Right lobe of liver (tissue), 6 donors: Measurements from ENCODE around the gene KCNIP1. TPM values are rescaled to one million over a fixed set of nuclear protein-coding genes. Genes with fewer than 3 reads are reported as not detected.

ENCODE experiments used
- ATAC-seq, 4 donors: fragments of 200-7000 bp; cut with Tn5 transposase; one replicate each; pipeline ENCODE4 v1.9.1; 2020; ENCODE audit warnings: mild to moderate bottlenecking in 4 of 4, moderate library complexity in 4 of 4
- DNase-seq, 3 donors: peaks; one replicate each; pipeline ENCODE4 v3.0.0-alpha.2; 2020
- H3K27ac ChIP-seq, 3 donors: fragments of 200-600 bp; one replicate each; pipeline ENCODE4 v1.8.0; 2022
- H3K27me3 ChIP-seq, 2 donors: fragments of 200-600 bp; one replicate each; pipeline ENCODE4 v1.8.0; 2022
- H3K36me3 ChIP-seq, 4 donors: fragments of 200-600 bp; sonication (generic) in 1 of 4; one replicate each; pipeline versions ENCODE4 v1.5.1 to v1.8.0; 2017 to 2022; ENCODE audit warnings: control low read depth in 1 of 4
- H3K4me1 ChIP-seq, 4 donors: fragments of 200-600 bp; sonication (generic) in 1 of 4; one replicate each; pipeline versions ENCODE4 v1.5.1 to v1.8.0; 2017 to 2022; ENCODE audit warnings: control low read depth in 1 of 4
- H3K4me3 ChIP-seq, 3 donors: fragments of 200-600 bp; one replicate each; pipeline ENCODE4 v1.8.0; 2022
- H3K9me3 ChIP-seq, 4 donors: fragments of 200-600 bp; sonication (generic) in 1 of 4; one replicate each; pipeline versions ENCODE4 v1.5.1 to v1.8.0; 2017 to 2022; ENCODE audit warnings: control low read depth in 1 of 4
- POLR2A ChIP-seq: fragments of 450-650 bp; IDR thresholded peaks from one replicate; pipeline ENCODE4 v1.6.1; 2017; ENCODE audit warnings: antibody characterized with exemption, mild to moderate bottlenecking
- WGBS: methylation state at CpG from one replicate; pipeline ENCODE4 v1.1.6; 2018; ENCODE audit warnings: low coverage, low lambda C conversion rate; ENCODE audit not compliant: insufficient coverage; ENCODE audit errors: missing lambda C conversion rate; 5-methylcytosine and 5-hydroxymethylcytosine counted together
- intact Hi-C, 2 donors: fragments of 100-400 bp; cut with DNase I; formaldehyde crosslinking; loops; one replicate each; pipeline versions ENCODE4 v1.11.2 to v1.14.1; 2022
- total RNA-seq, 6 experiments: library from RNA; depleted of rRNA in 2 of 6; stranded (reverse); fragments of >200 nt in 2 of 6; fragmentation: NEBNext Ultra II Directional in 3 of 6; extraction: Animal tissue kit (Norgen Biotek cat#: 25700) in 3 of 6; gene quantifications; one replicate each; pipeline versions ENCODE4 v1.1.0 to v1.2.4, GENCODE V29; 2016 to 2023
- TF ChIP-seq, protein P1 (sequence below), 4 donors: fragments of 200-600 bp in 3 of 4; fragments of 450-650 bp in 1 of 4; IDR thresholded peaks; one replicate each; pipeline versions ENCODE4 v1.5.1 to v1.8.0; 2016 to 2022; ENCODE audit warnings: antibody characterized with exemption in 4 of 4, mild to moderate bottlenecking in 2 of 4
- donor health status: DM: no; HTN: yes; CAD: no.
- donor health status: DM: no; HTN: no; CAD: no.
- donor health status: DM: no; HTN: no; CAD: no.
- donor health status: DM: no; HTN: yes; CAD: no.
- donor health status: DM: no; HTN: yes; CAD: no.

KCNIP1 gene
- total RNA-seq, 6 experiments from 2014 or later, result 0.56 TPM; not detected in 5

- Histone ChIP-seq H3K4me1 (no peaks in the 10 kb centered on the region), H3K27ac (no peak overlapping the region), H3K4me3 (no peak overlapping the region), H3K36me3 (no peaks in the 10 kb centered on the region), H3K9me3 (no peaks in the 10 kb centered on the region), H3K27me3 (no peaks in the 10 kb centered on the region)
- ATAC-seq (no peak), DNase-seq (no peak)
- WGBS, result 30% methylated on average over 2 of the region's 5 CpGs
- intact Hi-C loops, result no loop called here
- TF ChIP-seq, protein P1, sequence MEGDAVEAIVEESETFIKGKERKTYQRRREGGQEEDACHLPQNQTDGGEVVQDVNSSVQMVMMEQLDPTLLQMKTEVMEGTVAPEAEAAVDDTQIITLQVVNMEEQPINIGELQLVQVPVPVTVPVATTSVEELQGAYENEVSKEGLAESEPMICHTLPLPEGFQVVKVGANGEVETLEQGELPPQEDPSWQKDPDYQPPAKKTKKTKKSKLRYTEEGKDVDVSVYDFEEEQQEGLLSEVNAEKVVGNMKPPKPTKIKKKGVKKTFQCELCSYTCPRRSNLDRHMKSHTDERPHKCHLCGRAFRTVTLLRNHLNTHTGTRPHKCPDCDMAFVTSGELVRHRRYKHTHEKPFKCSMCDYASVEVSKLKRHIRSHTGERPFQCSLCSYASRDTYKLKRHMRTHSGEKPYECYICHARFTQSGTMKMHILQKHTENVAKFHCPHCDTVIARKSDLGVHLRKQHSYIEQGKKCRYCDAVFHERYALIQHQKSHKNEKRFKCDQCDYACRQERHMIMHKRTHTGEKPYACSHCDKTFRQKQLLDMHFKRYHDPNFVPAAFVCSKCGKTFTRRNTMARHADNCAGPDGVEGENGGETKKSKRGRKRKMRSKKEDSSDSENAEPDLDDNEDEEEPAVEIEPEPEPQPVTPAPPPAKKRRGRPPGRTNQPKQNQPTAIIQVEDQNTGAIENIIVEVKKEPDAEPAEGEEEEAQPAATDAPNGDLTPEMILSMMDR (IDR thresholded peaks at IDR 0.05), result no peak
- TF ChIP-seq POLR2A, result no peak
Measured at GRCh38 chr5:170533383-170533782, 29.6 kb downstream of the KCNIP1 start.

DNA sequence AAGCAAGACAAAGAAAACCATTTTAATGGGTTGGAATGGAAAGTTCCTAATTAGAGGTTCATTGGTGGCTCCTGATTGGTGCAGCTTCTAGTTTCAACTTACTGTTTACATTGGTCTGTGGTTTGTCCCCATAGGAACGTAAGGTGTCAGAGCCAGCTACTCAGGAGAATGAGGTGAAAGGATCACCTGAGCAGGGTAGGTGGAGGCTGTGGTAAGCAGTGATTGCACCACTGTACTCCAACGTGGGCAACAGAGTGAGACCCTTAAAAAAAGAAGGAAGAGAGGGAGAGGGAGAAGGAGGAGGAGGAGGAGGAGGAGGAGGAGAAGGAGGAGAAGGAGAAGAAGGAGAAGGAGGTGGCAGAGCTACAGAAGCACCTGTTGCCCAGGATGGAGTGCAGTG lies 30.4 kb downstream of the KCNIP1 start:
- intact Hi-C loops, result no loop called here
- DNase-seq (peak in 1 of 3 donors; percentile 0), ATAC-seq (no peak)
- no peak for TF ChIP-seq POLR2A
- TF ChIP-seq, protein P1 (IDR thresholded peaks at IDR 0.05), result no peak
- Histone ChIP-seq H3K27me3 (no peaks in the 10 kb centered on the region), H3K9me3 (no peaks in the 10 kb centered on the region), H3K36me3 (no peaks in the 10 kb centered on the region), H3K4me3 (no peak overlapping the region), H3K4me1 (no peaks in the 10 kb centered on the region), H3K27ac (no peak overlapping the region)
- WGBS, result 22% methylated on average over 2 of the region's 2 CpGs

DNA sequence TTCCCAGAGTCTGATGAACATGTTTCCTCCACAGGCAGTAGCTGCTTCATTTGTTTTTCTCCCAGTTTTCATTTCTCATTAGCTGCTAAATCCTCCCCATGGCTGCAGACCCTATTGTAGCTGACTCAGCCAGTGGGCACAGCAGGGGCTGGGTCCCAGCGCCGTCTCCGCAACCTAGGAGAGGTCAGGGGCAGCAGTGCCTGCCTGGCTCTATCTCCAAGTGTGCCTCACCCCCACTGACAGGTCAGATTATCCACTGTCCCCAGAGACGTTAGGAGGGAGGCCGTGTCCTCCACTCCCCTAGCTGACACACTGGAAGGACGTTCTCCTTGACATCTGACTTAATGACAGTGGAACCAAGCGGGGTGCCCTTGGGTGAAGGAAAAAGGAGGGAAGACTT lies 31.1 kb downstream of the KCNIP1 start:
- 47% methylated on average over 4 of the region's 7 CpGs for WGBS
- intact Hi-C loops, result no loop called here
- H3K9me3 ChIP-seq, result no peaks in the 10 kb centered on the region
- ATAC-seq (no peak), DNase-seq (no peak)
- no peaks in the 10 kb centered on the region for H3K27me3 ChIP-seq
- H3K4me1 ChIP-seq, result no peaks in the 10 kb centered on the region
- no peaks in the 10 kb centered on the region for H3K36me3 ChIP-seq
- TF ChIP-seq, protein P1 (IDR thresholded peaks at IDR 0.05), result no peak
- no peak for TF ChIP-seq POLR2A
- no peak overlapping the region for H3K27ac ChIP-seq
- no peak overlapping the region for H3K4me3 ChIP-seq

DNA sequence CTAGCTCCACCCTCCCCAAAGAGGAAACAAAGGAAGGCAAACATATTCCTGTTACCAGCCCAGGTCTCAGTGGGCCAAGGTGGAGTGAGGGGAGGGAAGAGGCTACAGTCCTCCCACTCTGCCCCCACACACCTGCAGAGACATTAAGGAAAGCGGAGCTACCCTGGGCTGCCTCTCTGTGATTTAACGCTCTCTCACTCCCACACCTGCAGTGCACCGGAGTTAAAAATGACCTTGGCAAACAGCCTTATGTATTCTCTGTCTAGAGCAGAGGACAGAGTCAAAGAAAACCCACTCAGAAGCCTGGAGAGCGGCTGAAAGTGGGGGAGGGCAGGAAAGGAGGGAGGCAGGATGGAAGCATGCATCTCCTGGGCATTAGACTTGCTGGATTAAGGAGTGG lies 32.7 kb downstream of the KCNIP1 start:
- Histone ChIP-seq H3K4me3 (no peak overlapping the region), H3K4me1 (no peaks in the 10 kb centered on the region), H3K27ac (no peak overlapping the region), H3K36me3 (no peaks in the 10 kb centered on the region), H3K9me3 (no peaks in the 10 kb centered on the region), H3K27me3 (no peaks in the 10 kb centered on the region)
- WGBS, result 31% methylated on average over 4 of the region's 4 CpGs
- DNase-seq (no peak), ATAC-seq (no peak)
- no peak for TF ChIP-seq POLR2A
- TF ChIP-seq, protein P1 (IDR thresholded peaks at IDR 0.05), result no peak
- intact Hi-C loops, result no loop called here
